22Rv1 (cell line): ENCODE data around the gene PCYT1A.

ENCODE experiments used
- CTCF ChIP-seq: fragments of 450-650 bp; IDR thresholded peaks from 2 replicates; pipeline ENCODE4 v1.5.1; 2017; ENCODE audit warnings: mild to moderate bottlenecking
- ZFX ChIP-seq: fragments of 450-650 bp; IDR thresholded peaks from 2 replicates; pipeline ENCODE4 v1.6.1; 2017; ENCODE audit warnings: antibody characterized with exemption, borderline replicate concordance

GRCh38 chr3:196227121-196227561, 60.4 kb downstream of the PCYT1A start:
- TF ChIP-seq CTCF (no peak), ZFX (no peak)
